Thyroid gland (tissue), 4 donors: Measurements from ENCODE around the gene ZNF496.

Source experiments
- POLR2A ChIP-seq, 2 donors: fragments of 450-650 bp; IDR thresholded peaks; one replicate each; pipeline ENCODE4 v1.6.1; 2017; ENCODE audit warnings: antibody characterized with exemption in 2 of 2, mild to moderate bottlenecking in 2 of 2, moderate library complexity in 1 of 2
- TF ChIP-seq, protein P1 (sequence below), 6 experiments: fragments of 200-600 bp in 3 of 6; fragments of 450-650 bp in 3 of 6; sonication (generic) in 3 of 6; IDR thresholded peaks; one replicate each; pipeline ENCODE4 v1.5.1; 2016 to 2019; ENCODE audit warnings: antibody characterized with exemption in 6 of 6, mild to moderate bottlenecking in 2 of 6, inconsistent platforms in 1 of 6, moderate library complexity in 1 of 6

DNA sequence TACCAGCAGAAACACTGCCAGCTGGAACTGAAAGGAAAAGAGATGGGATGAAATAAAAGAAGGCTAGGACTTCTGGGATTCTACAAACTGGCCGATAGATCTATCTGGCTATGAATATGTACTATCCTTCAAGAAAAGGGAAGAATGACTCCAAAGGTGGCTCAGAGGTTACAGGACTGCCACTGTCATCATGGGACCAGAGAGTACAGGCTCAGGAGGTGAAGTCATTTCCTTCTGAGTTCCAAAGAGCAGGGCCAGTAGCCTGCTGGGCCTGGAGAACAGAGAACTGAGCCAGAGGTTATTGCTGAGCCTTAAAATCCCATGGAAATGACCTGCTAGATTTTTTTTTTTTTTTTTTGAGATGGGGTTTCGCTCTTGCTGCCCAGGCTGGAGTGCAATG, 27.6 kb downstream of the ZNF496 start:
- TF ChIP-seq, protein P1, sequence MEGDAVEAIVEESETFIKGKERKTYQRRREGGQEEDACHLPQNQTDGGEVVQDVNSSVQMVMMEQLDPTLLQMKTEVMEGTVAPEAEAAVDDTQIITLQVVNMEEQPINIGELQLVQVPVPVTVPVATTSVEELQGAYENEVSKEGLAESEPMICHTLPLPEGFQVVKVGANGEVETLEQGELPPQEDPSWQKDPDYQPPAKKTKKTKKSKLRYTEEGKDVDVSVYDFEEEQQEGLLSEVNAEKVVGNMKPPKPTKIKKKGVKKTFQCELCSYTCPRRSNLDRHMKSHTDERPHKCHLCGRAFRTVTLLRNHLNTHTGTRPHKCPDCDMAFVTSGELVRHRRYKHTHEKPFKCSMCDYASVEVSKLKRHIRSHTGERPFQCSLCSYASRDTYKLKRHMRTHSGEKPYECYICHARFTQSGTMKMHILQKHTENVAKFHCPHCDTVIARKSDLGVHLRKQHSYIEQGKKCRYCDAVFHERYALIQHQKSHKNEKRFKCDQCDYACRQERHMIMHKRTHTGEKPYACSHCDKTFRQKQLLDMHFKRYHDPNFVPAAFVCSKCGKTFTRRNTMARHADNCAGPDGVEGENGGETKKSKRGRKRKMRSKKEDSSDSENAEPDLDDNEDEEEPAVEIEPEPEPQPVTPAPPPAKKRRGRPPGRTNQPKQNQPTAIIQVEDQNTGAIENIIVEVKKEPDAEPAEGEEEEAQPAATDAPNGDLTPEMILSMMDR (IDR thresholded peaks at IDR 0.05): no peak
- no peak for TF ChIP-seq POLR2A (IDR thresholded peaks at IDR 0.05)
